ENCODE data around the gene PRDM1. TPM values are rescaled to one million over a fixed set of nuclear protein-coding genes. Genes with fewer than 3 reads are reported as not detected.
"Not testable (repeated sequence)": the region's sequence is repeated elsewhere in the genome, so short reads cannot be mapped to it uniquely, and the experiment has no call there.

PRDM1 gene
- total RNA-seq, 1 donor from 2014 or later = 19.6 TPM

GRCh38 chr6:106147476-106147875, 61.3 kb downstream of the PRDM1 start:
- H3K4me1 Mint-ChIP-seq (ENCODE audit: unreplicated experiment) = no peaks in the 10 kb centered on the region
- no peak for DNase-seq (ENCODE audit: low spot score)
- H3K36me3 Mint-ChIP-seq (ENCODE audit: low read depth, unreplicated experiment) = no peaks in the 10 kb centered on the region
- H3K27me3 Mint-ChIP-seq (ENCODE audit: unreplicated experiment) = peaks cover under 1% of the 10 kb centered on the region
- no peaks in the 10 kb centered on the region for H3K9me3 Mint-ChIP-seq (ENCODE audit: unreplicated experiment)
- no peak overlapping the region for H3K4me3 Mint-ChIP-seq (ENCODE audit: unreplicated experiment)
- no peak for TF ChIP-seq CTCF (IDR thresholded peaks at IDR 0.05; ENCODE audit: unreplicated experiment)
- H3K27ac Mint-ChIP-seq (ENCODE audit: unreplicated experiment) = no peak overlapping the region

- H3K27me3 Mint-ChIP-seq (ENCODE audit: unreplicated experiment) = no peaks in the 10 kb centered on the region
These were observed 63.4 kb downstream of the PRDM1 start for GRCh38 chr6:106149472-106150069.

GRCh38 chr6:106152476-106152875, 66.3 kb downstream of the PRDM1 start:
- H3K27me3 Mint-ChIP-seq (ENCODE audit: unreplicated experiment); H3K36me3 Mint-ChIP-seq (ENCODE audit: low read depth, unreplicated experiment); H3K4me3 Mint-ChIP-seq (ENCODE audit: unreplicated experiment); H3K27ac Mint-ChIP-seq (ENCODE audit: unreplicated experiment); H3K9me3 Mint-ChIP-seq (ENCODE audit: unreplicated experiment); DNase-seq (ENCODE audit: low spot score): not testable (repeated sequence)
- peaks cover 11% of the 10 kb centered on the region for H3K4me1 Mint-ChIP-seq (ENCODE audit: unreplicated experiment)

More at GRCh38 chr6:106149472-106150069, 63.4 kb downstream of the PRDM1 start:
- no peak for DNase-seq (ENCODE audit: low spot score)
- H3K36me3 Mint-ChIP-seq (ENCODE audit: low read depth, unreplicated experiment) = no peaks in the 10 kb centered on the region
- no peak for TF ChIP-seq CTCF (IDR thresholded peaks at IDR 0.05; ENCODE audit: unreplicated experiment)
- H3K4me3 Mint-ChIP-seq (ENCODE audit: unreplicated experiment) = no peak overlapping the region
- peaks cover 2% of the 10 kb centered on the region for H3K4me1 Mint-ChIP-seq (ENCODE audit: unreplicated experiment)
- no peaks in the 10 kb centered on the region for H3K9me3 Mint-ChIP-seq (ENCODE audit: unreplicated experiment)
- no peak overlapping the region for H3K27ac Mint-ChIP-seq (ENCODE audit: unreplicated experiment)

GRCh38 chr6:106152952-106153351, 66.8 kb downstream of the PRDM1 start:
- Mint-ChIP-seq H3K27me3 (ENCODE audit: unreplicated experiment) (peaks cover 2% of the 10 kb centered on the region), H3K27ac (ENCODE audit: unreplicated experiment) (no peak overlapping the region), H3K9me3 (ENCODE audit: unreplicated experiment) (no peaks in the 10 kb centered on the region), H3K4me3 (ENCODE audit: unreplicated experiment) (no peak overlapping the region), H3K4me1 (ENCODE audit: unreplicated experiment) (peaks cover 11% of the 10 kb centered on the region), H3K36me3 (ENCODE audit: low read depth, unreplicated experiment) (no peaks in the 10 kb centered on the region)
- no peak for TF ChIP-seq CTCF (IDR thresholded peaks at IDR 0.05; ENCODE audit: unreplicated experiment)
- no peak for DNase-seq (ENCODE audit: low spot score)

- H3K4me3 Mint-ChIP-seq (ENCODE audit: unreplicated experiment) = no peak overlapping the region
- H3K27me3 Mint-ChIP-seq (ENCODE audit: unreplicated experiment) = peaks cover 2% of the 10 kb centered on the region
- H3K9me3 Mint-ChIP-seq (ENCODE audit: unreplicated experiment) = no peaks in the 10 kb centered on the region
- H3K4me1 Mint-ChIP-seq (ENCODE audit: unreplicated experiment) = peaks cover 17% of the 10 kb centered on the region
- TF ChIP-seq CTCF (IDR thresholded peaks at IDR 0.05; ENCODE audit: unreplicated experiment) = no peak
- no peak for DNase-seq (ENCODE audit: low spot score)
- H3K27ac Mint-ChIP-seq (ENCODE audit: unreplicated experiment) = no peak overlapping the region
- H3K36me3 Mint-ChIP-seq (ENCODE audit: low read depth, unreplicated experiment) = no peaks in the 10 kb centered on the region
These were observed 68.2 kb downstream of the PRDM1 start for GRCh38 chr6:106154326-106154725.
